PC-3 (cell line): ENCODE data around the gene RPS17.
"Not testable (repeated sequence)": the region's sequence is repeated elsewhere in the genome, so short reads cannot be mapped to it uniquely, and the experiment has no call there.

ENCODE experiments used
- EZH2 ChIP-seq: fragments of 300-600 bp; sonication (generic); IDR thresholded peaks from one replicate; pipeline ENCODE4 v1.6.1; 2017; ENCODE audit warnings: antibody characterized with exemption, mild to moderate bottlenecking, low read length; ENCODE audit not compliant: unreplicated experiment
- TF ChIP-seq, protein P1 (sequence below): fragments of 300-600 bp; sonication (generic); conservative IDR thresholded peaks from 2 replicates; pipeline ENCODE4 v1.5.1; 2017; ENCODE audit warnings: antibody characterized with exemption, low read depth, mild to moderate bottlenecking, low read length

DNA sequence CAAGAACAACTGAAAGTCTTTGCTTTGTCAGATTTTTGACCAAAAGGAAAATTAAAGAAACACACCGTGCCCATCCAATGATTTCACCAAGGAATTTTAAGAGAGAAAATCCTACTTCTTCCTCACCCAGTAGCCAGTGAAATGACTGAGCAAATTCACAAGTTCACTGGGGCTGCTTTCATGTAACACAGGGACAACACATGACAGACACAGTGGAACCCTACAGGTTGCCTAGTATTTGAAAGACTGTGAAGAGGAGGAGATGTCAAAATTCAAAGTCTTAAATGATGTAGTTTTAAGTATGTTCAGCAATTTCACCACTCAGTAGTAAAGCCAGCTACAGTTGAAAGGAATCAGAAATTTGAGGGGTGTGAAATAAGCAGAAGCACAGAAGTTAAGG is 33.2 kb downstream of the RPS17 start:
- TF ChIP-seq, protein P1, sequence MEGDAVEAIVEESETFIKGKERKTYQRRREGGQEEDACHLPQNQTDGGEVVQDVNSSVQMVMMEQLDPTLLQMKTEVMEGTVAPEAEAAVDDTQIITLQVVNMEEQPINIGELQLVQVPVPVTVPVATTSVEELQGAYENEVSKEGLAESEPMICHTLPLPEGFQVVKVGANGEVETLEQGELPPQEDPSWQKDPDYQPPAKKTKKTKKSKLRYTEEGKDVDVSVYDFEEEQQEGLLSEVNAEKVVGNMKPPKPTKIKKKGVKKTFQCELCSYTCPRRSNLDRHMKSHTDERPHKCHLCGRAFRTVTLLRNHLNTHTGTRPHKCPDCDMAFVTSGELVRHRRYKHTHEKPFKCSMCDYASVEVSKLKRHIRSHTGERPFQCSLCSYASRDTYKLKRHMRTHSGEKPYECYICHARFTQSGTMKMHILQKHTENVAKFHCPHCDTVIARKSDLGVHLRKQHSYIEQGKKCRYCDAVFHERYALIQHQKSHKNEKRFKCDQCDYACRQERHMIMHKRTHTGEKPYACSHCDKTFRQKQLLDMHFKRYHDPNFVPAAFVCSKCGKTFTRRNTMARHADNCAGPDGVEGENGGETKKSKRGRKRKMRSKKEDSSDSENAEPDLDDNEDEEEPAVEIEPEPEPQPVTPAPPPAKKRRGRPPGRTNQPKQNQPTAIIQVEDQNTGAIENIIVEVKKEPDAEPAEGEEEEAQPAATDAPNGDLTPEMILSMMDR, result not testable (repeated sequence)
- TF ChIP-seq EZH2, result not testable (repeated sequence)
